HepG2 (cell line): ENCODE measurements around the gene ZNF391. TPM values are rescaled to one million over a fixed set of nuclear protein-coding genes. Genes with fewer than 3 reads are reported as not detected.
A peak's percentile ranks its signal among the peaks of the same experiment; 100 is the strongest.

ENCODE experiments used
- AGO2 ChIP-seq: fragments of 200-400 bp; formaldehyde crosslinking; optimal IDR thresholded peaks from 2 replicates; pipeline ENCODE3; 2017; ENCODE audit warnings: mild to moderate bottlenecking, low read depth, low read length, moderate library complexity
- ARHGAP35 ChIP-seq: sonication (generic); formaldehyde crosslinking; IDR thresholded peaks from 2 replicates; pipeline ENCODE4 v1.9.0; 2022; ENCODE audit warnings: mild to moderate bottlenecking, inconsistent platforms, moderate library complexity, missing genetic modification reagents, borderline replicate concordance
- ATF7-NPFF ChIP-seq: sonication (generic); formaldehyde crosslinking; IDR thresholded peaks from 2 replicates; pipeline ENCODE4 v1.8.1; 2023; ENCODE audit warnings: mild to moderate bottlenecking, low read depth, missing genetic modification reagents, moderate library complexity
- EED ChIP-seq: sonication (generic); formaldehyde crosslinking; IDR thresholded peaks from 2 replicates; pipeline ENCODE4 v1.5.0; 2020; ENCODE audit warnings: mild to moderate bottlenecking, missing genetic modification reagents
- NFE2L1 ChIP-seq: sonication (generic); formaldehyde crosslinking; IDR thresholded peaks from 2 replicates; pipeline ENCODE4 v1.4.0; 2020; ENCODE audit warnings: missing genetic modification reagents, mild to moderate bottlenecking, borderline replicate concordance
- NFE2L2 ChIP-seq: fragments of 150-350 bp; IDR thresholded peaks from 2 replicates; pipeline ENCODE4 v1.6.1; 2014; ENCODE audit warnings: low read length
- SMARCE1 ChIP-seq: fragments of 450-650 bp; IDR thresholded peaks from 2 replicates; pipeline ENCODE4 v1.6.1; 2017; ENCODE audit warnings: borderline replicate concordance
- SRY ChIP-seq: sonication (generic); formaldehyde crosslinking; IDR thresholded peaks from 2 replicates; pipeline ENCODE4 v1.8.0; 2022; ENCODE audit warnings: mild to moderate bottlenecking, missing genetic modification reagents
- STAG1 ChIP-seq: sonication (generic); formaldehyde crosslinking; IDR thresholded peaks from 2 replicates; pipeline ENCODE4 v1.4.0; 2020; ENCODE audit warnings: missing genetic modification reagents
- STAT6 ChIP-seq: sonication (generic); formaldehyde crosslinking; IDR thresholded peaks from 2 replicates; pipeline ENCODE4 v1.4.0; 2020; ENCODE audit warnings: missing genetic modification reagents, mild to moderate bottlenecking, borderline replicate concordance
- ZNF780A ChIP-seq: sonication (generic); formaldehyde crosslinking; IDR thresholded peaks from 2 replicates; pipeline ENCODE4 v1.8.0; 2022; ENCODE audit warnings: mild to moderate bottlenecking, missing genetic modification reagents, moderate library complexity
- ZSCAN25 ChIP-seq: sonication (generic); formaldehyde crosslinking; IDR thresholded peaks from 2 replicates; pipeline ENCODE4 v1.8.0; 2022; ENCODE audit warnings: mild to moderate bottlenecking, missing genetic modification reagents
- polyA plus RNA-seq, 8 experiments: library from polyadenylated mRNA; depleted of rRNA in 3 of 8; stranded (reverse) in 7 of 8; unstranded in 1 of 8; fragments of >200 nt; fragmentation: Illumina TruSeq in 4 of 8; extraction: Trizol in 4 of 8; gene quantifications; 2 replicates each; pipeline versions ENCODE4 v1.2.1 to v1.2.3, GENCODE V29; 2011 to 2016; ENCODE audit warnings: low read depth in 4 of 8, missing spikeins in 1 of 8, mixed read lengths in 1 of 8; ENCODE audit not compliant: insufficient read depth in 1 of 8
- total RNA-seq, 5 experiments: library from RNA; depleted of rRNA; stranded (reverse); fragments of >200 nt; fragmentation: Illumina TruSeq; extraction: Trizol; gene quantifications; 2 replicates each; pipeline ENCODE4 v1.2.3, GENCODE V29; 2016; ENCODE audit warnings: low read depth in 1 of 5
- TF ChIP-seq, protein P1 (sequence below): sonication (generic); formaldehyde crosslinking; IDR thresholded peaks from 2 replicates; pipeline ENCODE4 v1.9.0; 2021; ENCODE audit warnings: missing genetic modification reagents, mild to moderate bottlenecking, borderline replicate concordance
- TF ChIP-seq, protein P2 (sequence below), 2 experiments: sonication (generic) in 1 of 2; formaldehyde crosslinking in 1 of 2; IDR thresholded peaks; 2 replicates each; pipeline versions ENCODE4 v1.4.0 to v1.6.1; 2016 to 2020; ENCODE audit warnings: borderline replicate concordance in 1 of 2, low read depth in 1 of 2, mild to moderate bottlenecking in 1 of 2, missing genetic modification reagents in 1 of 2
- TF ChIP-seq, protein P3 (sequence below): sonication (generic); formaldehyde crosslinking; IDR thresholded peaks from 2 replicates; pipeline ENCODE4 v1.9.0; 2022; ENCODE audit warnings: low read depth, missing genetic modification reagents

Gene ZNF391
- total and polyA plus RNA-seq, 2 of the 13 experiments (the other 11 are each of a cell fraction or from before 2014, with no cell fraction given), result 0.78 to 1.7 TPM

DNA sequence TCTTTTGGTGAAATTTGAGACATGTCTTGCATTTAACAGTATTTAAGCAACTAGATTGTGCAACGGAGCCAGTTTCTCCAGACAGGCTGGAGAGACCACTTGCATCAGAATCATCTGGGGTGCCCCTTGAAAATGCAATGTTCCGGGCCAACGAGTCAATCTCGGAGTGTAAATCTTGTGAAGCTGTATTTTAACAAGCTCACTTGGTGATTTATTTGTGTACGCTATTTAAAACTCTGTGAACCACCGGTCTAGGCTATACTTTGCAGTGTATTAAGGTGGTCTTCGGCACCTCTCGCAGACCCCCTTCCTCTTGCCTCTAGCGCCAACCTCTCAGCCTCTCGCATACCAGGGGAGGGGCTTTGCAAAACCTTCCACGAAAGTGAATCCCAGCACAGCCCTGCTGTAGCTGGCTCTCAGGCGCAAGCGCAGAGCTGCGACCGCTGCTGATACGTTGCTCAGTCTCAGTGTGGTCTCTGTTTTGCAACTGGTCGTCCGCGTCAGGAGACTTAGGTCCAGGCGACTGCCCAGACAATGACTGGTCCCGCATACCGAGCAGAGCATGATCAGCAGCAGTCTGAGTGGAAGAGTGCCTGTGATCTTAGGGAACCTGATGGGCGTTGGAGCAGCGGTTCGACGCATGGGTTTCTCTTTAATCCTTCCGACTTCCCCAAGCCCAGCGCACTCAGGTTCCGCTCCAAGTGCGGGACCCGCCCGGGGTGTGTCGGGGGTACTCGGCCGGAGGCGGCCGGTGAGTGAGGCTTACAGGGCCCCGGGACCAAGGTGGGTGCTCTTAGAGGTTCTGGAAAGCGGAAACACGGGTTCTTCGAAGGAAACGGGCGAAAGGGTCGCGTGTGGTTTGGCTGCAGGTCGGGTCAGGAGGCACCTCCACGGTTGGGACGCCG is at the start of gene ZNF391 (continued):
- TF ChIP-seq STAT6 (CRISPR knock-in tag) (no peak), NFE2L1 (CRISPR knock-in tag) (no peak), ZSCAN25 (CRISPR knock-in tag) (peak; percentile 52), NFE2L2 (no peak), EED (CRISPR knock-in tag) (peak; percentile 95), ATF7-NPFF (CRISPR knock-in tag) (peak; percentile 94), SRY (CRISPR knock-in tag) (0 out of 2 replicates have a peak, but pooled peaks have one; percentile 40), SMARCE1 (no peak), ZNF780A (peak; percentile 65; the same call in 1 of the 2 replicates), AGO2 (peak; percentile 39), ARHGAP35 (peak; percentile 88), STAG1 (no peak; the same call in 1 of the 2 replicates)
- TF ChIP-seq, protein P1, sequence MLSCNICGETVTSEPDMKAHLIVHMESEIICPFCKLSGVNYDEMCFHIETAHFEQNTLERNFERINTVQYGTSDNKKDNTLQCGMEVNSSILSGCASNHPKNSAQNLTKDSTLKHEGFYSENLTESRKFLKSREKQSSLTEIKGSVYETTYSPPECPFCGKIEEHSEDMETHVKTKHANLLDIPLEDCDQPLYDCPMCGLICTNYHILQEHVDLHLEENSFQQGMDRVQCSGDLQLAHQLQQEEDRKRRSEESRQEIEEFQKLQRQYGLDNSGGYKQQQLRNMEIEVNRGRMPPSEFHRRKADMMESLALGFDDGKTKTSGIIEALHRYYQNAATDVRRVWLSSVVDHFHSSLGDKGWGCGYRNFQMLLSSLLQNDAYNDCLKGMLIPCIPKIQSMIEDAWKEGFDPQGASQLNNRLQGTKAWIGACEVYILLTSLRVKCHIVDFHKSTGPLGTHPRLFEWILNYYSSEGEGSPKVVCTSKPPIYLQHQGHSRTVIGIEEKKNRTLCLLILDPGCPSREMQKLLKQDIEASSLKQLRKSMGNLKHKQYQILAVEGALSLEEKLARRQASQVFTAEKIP, result no peak
- TF ChIP-seq, protein P2, sequence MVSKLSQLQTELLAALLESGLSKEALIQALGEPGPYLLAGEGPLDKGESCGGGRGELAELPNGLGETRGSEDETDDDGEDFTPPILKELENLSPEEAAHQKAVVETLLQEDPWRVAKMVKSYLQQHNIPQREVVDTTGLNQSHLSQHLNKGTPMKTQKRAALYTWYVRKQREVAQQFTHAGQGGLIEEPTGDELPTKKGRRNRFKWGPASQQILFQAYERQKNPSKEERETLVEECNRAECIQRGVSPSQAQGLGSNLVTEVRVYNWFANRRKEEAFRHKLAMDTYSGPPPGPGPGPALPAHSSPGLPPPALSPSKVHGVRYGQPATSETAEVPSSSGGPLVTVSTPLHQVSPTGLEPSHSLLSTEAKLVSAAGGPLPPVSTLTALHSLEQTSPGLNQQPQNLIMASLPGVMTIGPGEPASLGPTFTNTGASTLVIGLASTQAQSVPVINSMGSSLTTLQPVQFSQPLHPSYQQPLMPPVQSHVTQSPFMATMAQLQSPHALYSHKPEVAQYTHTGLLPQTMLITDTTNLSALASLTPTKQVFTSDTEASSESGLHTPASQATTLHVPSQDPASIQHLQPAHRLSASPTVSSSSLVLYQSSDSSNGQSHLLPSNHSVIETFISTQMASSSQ (IDR thresholded peaks at IDR 0.05; ENCODE audit: low read depth), result no peak
- TF ChIP-seq, protein P2 (CRISPR knock-in tag; IDR thresholded peaks at IDR 0.05; ENCODE audit: borderline replicate concordance), result peak; percentile 64
- TF ChIP-seq, protein P3, sequence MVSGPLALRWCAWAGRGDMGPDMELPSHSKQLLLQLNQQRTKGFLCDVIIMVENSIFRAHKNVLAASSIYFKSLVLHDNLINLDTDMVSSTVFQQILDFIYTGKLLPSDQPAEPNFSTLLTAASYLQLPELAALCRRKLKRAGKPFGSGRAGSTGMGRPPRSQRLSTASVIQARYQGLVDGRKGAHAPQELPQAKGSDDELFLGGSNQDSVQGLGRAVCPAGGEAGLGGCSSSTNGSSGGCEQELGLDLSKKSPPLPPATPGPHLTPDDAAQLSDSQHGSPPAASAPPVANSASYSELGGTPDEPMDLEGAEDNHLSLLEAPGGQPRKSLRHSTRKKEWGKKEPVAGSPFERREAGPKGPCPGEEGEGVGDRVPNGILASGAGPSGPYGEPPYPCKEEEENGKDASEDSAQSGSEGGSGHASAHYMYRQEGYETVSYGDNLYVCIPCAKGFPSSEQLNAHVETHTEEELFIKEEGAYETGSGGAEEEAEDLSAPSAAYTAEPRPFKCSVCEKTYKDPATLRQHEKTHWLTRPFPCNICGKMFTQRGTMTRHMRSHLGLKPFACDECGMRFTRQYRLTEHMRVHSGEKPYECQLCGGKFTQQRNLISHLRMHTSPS (CRISPR knock-in tag), result no peak
